Small intestine (tissue), 7 donors: ENCODE measurements around the gene GSS. TPM values are rescaled to one million over a fixed set of nuclear protein-coding genes. Genes with fewer than 3 reads are reported as not detected.

ENCODE experiments used
- DNase-seq, 2 donors: peaks; one replicate each; pipeline versions ENCODE4 v3.0.0 to v3.0.0-alpha.2; 2013
- FAIRE-seq: peaks from 2 replicates; lab custom pipeline; 2012; peaks lifted over from hg19 to GRCh38; lab: Jason Lieb, UNC
- H3K27ac ChIP-seq, 3 donors: one replicate each; pipeline ENCODE4 v1.5.1; 2013; ENCODE audit warnings: low read length in 2 of 3, mild to moderate bottlenecking in 2 of 3, control low read depth in 1 of 3, inconsistent platforms in 1 of 3, low read depth in 1 of 3, moderate library complexity in 1 of 3
- H3K27me3 ChIP-seq, 3 donors: one replicate each; pipeline ENCODE4 v1.6.1; 2013; ENCODE audit warnings: low read length in 3 of 3, inconsistent platforms in 1 of 3; ENCODE audit not compliant: control insufficient read depth in 3 of 3, insufficient read depth in 3 of 3
- H3K36me3 ChIP-seq, 3 donors: one replicate each; pipeline ENCODE4 v1.6.1; 2013; ENCODE audit warnings: low read length in 3 of 3, inconsistent platforms in 1 of 3, low read depth in 1 of 3, mild to moderate bottlenecking in 1 of 3, moderate library complexity in 1 of 3; ENCODE audit not compliant: control insufficient read depth in 3 of 3, insufficient read depth in 2 of 3
- H3K4me1 ChIP-seq, 3 donors: one replicate each; pipeline ENCODE4 v1.6.1; 2013; ENCODE audit warnings: low read length in 2 of 3, inconsistent platforms in 1 of 3, low read depth in 1 of 3, mild to moderate bottlenecking in 1 of 3, moderate library complexity in 1 of 3; ENCODE audit not compliant: control insufficient read depth in 3 of 3, insufficient read depth in 2 of 3
- H3K4me3 ChIP-seq, 3 donors: one replicate each; pipeline ENCODE4 v1.5.1; 2013; ENCODE audit warnings: low read length in 3 of 3, control low read depth in 1 of 3, inconsistent platforms in 1 of 3, low read depth in 1 of 3, mild to moderate bottlenecking in 1 of 3, moderate library complexity in 1 of 3
- H3K9me3 ChIP-seq, 2 donors: one replicate each; pipeline ENCODE4 v1.6.1; 2013; ENCODE audit warnings: low read depth in 1 of 2, low read length in 1 of 2; ENCODE audit not compliant: control insufficient read depth in 2 of 2, insufficient read depth in 1 of 2
- WGBS, 3 donors: extraction: QIAGEN DNeasy Blood & Tissue Kit; methylation state at CpG; one replicate each; pipeline ENCODE4 v1.1.7; 2013; 5-methylcytosine and 5-hydroxymethylcytosine counted together
- polyA plus RNA-seq, 4 donors: library from polyadenylated mRNA; stranded (reverse) in 3 of 4; unstranded in 1 of 4; fragments of 200-250 nt in 3 of 4; fragments of 120-200 nt in 1 of 4; gene quantifications; one replicate each; pipeline versions ENCODE4 v1.2.1 to v1.2.3, GENCODE V29; 2013
- donor health status: healthy with polysubstance abuse.
- donor health status: control.
- donor health status: control.
- donor health status: Bipolar disorder and iron deficiency.
- donor health status: healthy.

GSS gene
- polyA plus RNA-seq, 4 donors = 17.4 to 79.2 (median 57.8) TPM

- FAIRE-seq = no peak
- peaks cover 0 to 13% (median 9%) of the 10 kb centered on the region in 3 donors for H3K4me1 ChIP-seq
Observed at GRCh38 chr20:34956751-34957472, 1.3 kb upstream of the GSS start.

DNA sequence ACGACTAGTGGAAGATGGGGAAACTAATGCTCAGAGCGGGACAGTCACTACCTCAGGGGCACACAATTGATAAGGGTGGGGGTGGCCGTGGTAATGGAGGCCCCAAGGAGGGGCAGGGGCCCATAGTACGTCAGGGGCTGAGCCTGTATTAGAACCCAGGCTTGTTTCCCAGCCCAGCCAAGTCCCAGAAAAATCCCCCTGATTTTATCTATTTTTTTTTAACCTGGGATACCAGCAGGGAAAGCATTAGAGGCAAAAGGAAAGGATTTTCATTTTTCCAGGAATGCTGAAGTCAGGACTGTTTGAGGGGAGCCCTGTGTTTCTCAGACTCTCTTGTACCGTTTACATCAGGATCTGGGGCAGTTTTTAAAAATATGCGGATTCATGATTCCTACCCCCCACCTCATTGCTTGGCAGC, 444 bp upstream of the GSS start:
- H3K27ac ChIP-seq = peak overlapping the region; percentile 4 to 94 (median 76)
- no peak for FAIRE-seq
- no peak for DNase-seq
- peak overlapping the region in 2 of 3 donors; percentile 66 to 87 for H3K4me3 ChIP-seq
- WGBS, 3 donors = 15 to 16% (median 16%) methylated on average over 6 of the region's 6 CpGs
- peaks cover 0 to 34% (median 0%) of the 10 kb centered on the region in 3 donors for H3K27me3 ChIP-seq
- peaks cover 0 to 13% (median 9%) of the 10 kb centered on the region in 3 donors for H3K4me1 ChIP-seq
- H3K9me3 ChIP-seq = no peaks in the 10 kb centered on the region
- no peaks in the 10 kb centered on the region for H3K36me3 ChIP-seq

More at GRCh38 chr20:34956751-34957472, 1.3 kb upstream of the GSS start:
- Histone ChIP-seq H3K9me3 (no peaks in the 10 kb centered on the region), H3K27ac (no peak overlapping the region), H3K27me3 (peaks cover 0 to 42% (median 0%) of the 10 kb centered on the region in 3 donors), H3K4me3 (no peak overlapping the region), H3K36me3 (no peaks in the 10 kb centered on the region)
- no peak for DNase-seq
- 91 to 94% (median 93%) methylated on average over 21 of the region's 21 CpGs for WGBS, 3 donors

- 3 to 10% (median 9%) methylated on average over 13 of the region's 13 CpGs for WGBS, 3 donors
- Histone ChIP-seq H3K36me3 (no peaks in the 10 kb centered on the region), H3K27ac (peak overlapping the region; percentile 57 to 94 (median 76)), H3K9me3 (no peaks in the 10 kb centered on the region), H3K4me1 (peaks cover 0 to 13% (median 6%) of the 10 kb centered on the region in 3 donors), H3K4me3 (peak overlapping the region; percentile 64 to 87 (median 66)), H3K27me3 (peaks cover 0 to 32% (median 0%) of the 10 kb centered on the region in 3 donors)
- no peak for FAIRE-seq
- DNase-seq = peak in 1 of 2 donors; percentile 58
Observed at GRCh38 chr20:34954904-34955230, 739 bp downstream of the GSS start.

DNA sequence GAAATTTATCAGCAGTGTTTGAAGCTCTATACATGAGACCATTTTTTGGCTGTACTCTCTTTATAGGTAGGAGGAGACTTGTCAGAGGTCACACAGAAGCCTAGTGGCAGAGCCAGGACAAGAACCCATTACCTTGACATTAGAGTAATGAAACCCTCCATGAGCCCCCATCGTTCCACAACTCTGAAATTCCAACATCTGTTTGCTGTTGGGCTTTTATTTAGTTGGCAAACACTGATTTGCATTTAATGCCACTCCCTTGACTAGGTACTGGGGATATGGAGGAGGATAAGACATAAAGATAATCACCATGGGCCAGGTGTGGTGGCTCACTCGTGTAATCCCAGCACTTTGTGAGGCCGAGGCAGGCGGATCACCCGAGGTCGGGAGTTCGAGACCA, 1.6 kb downstream of the GSS start:
- Histone ChIP-seq H3K36me3 (no peaks in the 10 kb centered on the region), H3K27me3 (peaks cover 0 to 29% (median 0%) of the 10 kb centered on the region in 3 donors), H3K27ac (no peak overlapping the region), H3K9me3 (no peaks in the 10 kb centered on the region), H3K4me3 (no peak overlapping the region), H3K4me1 (peaks cover 0 to 13% (median 6%) of the 10 kb centered on the region in 3 donors)
- no peak for FAIRE-seq
- WGBS, 3 donors = 57 to 79% (median 63%) methylated on average over 7 of the region's 7 CpGs
- DNase-seq = no peak

- Histone ChIP-seq H3K27me3 (peaks cover 0 to 18% (median 0%) of the 10 kb centered on the region in 3 donors), H3K36me3 (no peaks in the 10 kb centered on the region), H3K27ac (no peak overlapping the region), H3K4me1 (peaks cover 2 to 13% (median 6%) of the 10 kb centered on the region in 3 donors), H3K9me3 (no peaks in the 10 kb centered on the region), H3K4me3 (no peak overlapping the region)
- no peak for DNase-seq
- FAIRE-seq = no peak
- 81 to 89% (median 86%) methylated on average over 5 of the region's 5 CpGs for WGBS, 3 donors
Observed at GRCh38 chr20:34952671-34953070, 2.9 kb downstream of the GSS start.

GRCh38 chr20:34951652-34952051, 4.0 kb downstream of the GSS start:
- H3K4me1 ChIP-seq = peaks cover 3 to 13% (median 6%) of the 10 kb centered on the region in 3 donors
- no peaks in the 10 kb centered on the region for H3K9me3 ChIP-seq
- FAIRE-seq (no peak), DNase-seq (no peak)
- 86 to 88% (median 87%) methylated on average over 8 of the region's 8 CpGs for WGBS, 3 donors
- no peak overlapping the region for H3K27ac ChIP-seq
- peaks cover 0 to 8% (median 0%) of the 10 kb centered on the region in 3 donors for H3K27me3 ChIP-seq
- no peak overlapping the region for H3K4me3 ChIP-seq
- H3K36me3 ChIP-seq = no peaks in the 10 kb centered on the region

DNA sequence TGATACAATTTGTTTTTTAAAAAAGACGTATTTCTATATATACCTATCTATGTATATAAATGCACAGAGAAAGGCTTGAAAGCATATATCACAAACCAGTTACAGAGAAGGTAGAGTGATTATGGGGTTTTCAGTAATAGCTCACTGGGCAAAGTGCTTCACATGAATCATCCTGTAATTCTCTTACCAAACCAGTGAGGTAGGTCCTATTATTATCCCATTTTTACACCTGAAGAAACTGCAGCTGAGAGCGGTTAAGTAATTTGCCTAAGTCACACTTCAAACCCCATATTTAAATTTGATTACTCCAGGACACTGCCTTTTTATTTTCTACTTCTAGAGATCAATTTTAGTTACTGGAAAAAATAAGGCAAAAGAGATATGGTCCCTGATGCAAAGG, 4.4 kb downstream of the GSS start:
- no peak for FAIRE-seq
- Histone ChIP-seq H3K36me3 (no peaks in the 10 kb centered on the region), H3K27me3 (peaks cover 0 to 4% (median 0%) of the 10 kb centered on the region in 3 donors), H3K4me1 (peaks cover 6 to 12% (median 6%) of the 10 kb centered on the region in 3 donors), H3K9me3 (no peaks in the 10 kb centered on the region), H3K27ac (no peak overlapping the region), H3K4me3 (no peak overlapping the region)
- DNase-seq = peak; percentile 33 to 51
- whole genome bisulfite sequencing, 3 donors = 65 to 83% (median 81%) methylated on average over 2 of the region's 2 CpGs

GRCh38 chr20:34949120-34949519, 6.5 kb downstream of the GSS start:
- peaks cover 0 to 12% (median 6%) of the 10 kb centered on the region in 3 donors for H3K4me1 ChIP-seq
- no peaks in the 10 kb centered on the region for H3K9me3 ChIP-seq
- WGBS, 3 donors = 28 to 70% (median 53%) methylated on average over 6 of the region's 6 CpGs
- H3K36me3 ChIP-seq = peaks cover 0 to 3% (median 2%) of the 10 kb centered on the region in 3 donors
- H3K27me3 ChIP-seq = no peaks in the 10 kb centered on the region
- peak; percentile 22 to 64 for DNase-seq
- H3K4me3 ChIP-seq = no peak overlapping the region
- FAIRE-seq = no peak
- H3K27ac ChIP-seq = peak overlapping the region in 1 of 3 donors; percentile 48
